Ovary (tissue), 3 donors: Measurements from ENCODE around the gene NKX1-1.

Experiments used
- EP300 ChIP-seq: sonication (generic); formaldehyde crosslinking; IDR thresholded peaks from one replicate; pipeline ENCODE4 v1.6.1; 2017; ENCODE audit warnings: antibody characterized with exemption
- POLR2A ChIP-seq: fragments of 450-650 bp; IDR thresholded peaks from one replicate; pipeline ENCODE4 v1.6.1; 2017; ENCODE audit warnings: antibody characterized with exemption, mild to moderate bottlenecking, moderate library complexity
- TF ChIP-seq, protein P1 (sequence below), 3 donors: fragments of 450-650 bp in 2 of 3; fragments of 200-600 bp in 1 of 3; IDR thresholded peaks; one replicate each; pipeline versions ENCODE4 v1.5.1 to v1.8.0; 2016 to 2022; ENCODE audit warnings: antibody characterized with exemption in 3 of 3, mild to moderate bottlenecking in 1 of 3
- donor health status: DM: no; HTN: no; CAD: no.

DNA sequence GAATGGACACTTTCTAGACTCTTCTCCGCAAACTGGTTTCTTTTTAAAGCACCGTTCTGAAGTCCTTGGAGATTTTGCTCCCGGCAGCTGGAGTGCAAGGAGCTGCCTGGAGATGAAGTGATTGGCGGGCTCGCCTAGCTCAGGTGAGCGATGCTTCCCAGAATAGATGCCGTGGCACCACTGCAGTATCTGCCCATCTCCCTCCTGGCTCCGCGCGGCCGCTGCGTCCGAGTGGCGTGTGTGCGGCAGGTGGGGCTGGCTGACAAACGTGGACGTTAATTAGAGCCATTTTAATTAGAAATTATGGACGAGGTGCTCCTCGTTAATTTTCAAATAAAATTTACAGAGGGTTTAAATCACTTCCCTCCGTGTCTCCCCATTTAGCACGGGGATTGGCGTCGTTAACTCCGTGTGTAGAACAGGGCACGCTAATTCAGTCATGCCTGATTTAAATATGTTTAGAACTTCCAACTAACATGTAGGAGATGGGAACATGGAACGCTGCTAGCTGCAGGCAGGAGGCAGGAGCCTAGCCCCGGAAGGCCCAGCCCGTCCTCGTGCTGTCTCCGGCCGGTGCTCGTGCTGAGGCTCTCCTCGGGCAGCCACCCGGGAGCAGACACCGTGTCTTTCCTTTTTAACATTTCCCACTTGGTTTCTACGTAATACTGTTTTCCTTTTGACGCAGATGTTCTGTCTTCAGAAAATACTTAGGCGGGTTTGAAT, 47.7 kb downstream of the NKX1-1 start:
- TF ChIP-seq, protein P1, sequence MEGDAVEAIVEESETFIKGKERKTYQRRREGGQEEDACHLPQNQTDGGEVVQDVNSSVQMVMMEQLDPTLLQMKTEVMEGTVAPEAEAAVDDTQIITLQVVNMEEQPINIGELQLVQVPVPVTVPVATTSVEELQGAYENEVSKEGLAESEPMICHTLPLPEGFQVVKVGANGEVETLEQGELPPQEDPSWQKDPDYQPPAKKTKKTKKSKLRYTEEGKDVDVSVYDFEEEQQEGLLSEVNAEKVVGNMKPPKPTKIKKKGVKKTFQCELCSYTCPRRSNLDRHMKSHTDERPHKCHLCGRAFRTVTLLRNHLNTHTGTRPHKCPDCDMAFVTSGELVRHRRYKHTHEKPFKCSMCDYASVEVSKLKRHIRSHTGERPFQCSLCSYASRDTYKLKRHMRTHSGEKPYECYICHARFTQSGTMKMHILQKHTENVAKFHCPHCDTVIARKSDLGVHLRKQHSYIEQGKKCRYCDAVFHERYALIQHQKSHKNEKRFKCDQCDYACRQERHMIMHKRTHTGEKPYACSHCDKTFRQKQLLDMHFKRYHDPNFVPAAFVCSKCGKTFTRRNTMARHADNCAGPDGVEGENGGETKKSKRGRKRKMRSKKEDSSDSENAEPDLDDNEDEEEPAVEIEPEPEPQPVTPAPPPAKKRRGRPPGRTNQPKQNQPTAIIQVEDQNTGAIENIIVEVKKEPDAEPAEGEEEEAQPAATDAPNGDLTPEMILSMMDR (IDR thresholded peaks at IDR 0.05), result no peak
- TF ChIP-seq EP300 (no peak), POLR2A (no peak)
